SK-N-SH (cell line): ENCODE measurements around the gene MFAP4.

Experiments
- CTCF ChIP-seq: fragments of 200-600 bp; sonication (generic); IDR thresholded peaks from 2 replicates; pipeline ENCODE4 v1.6.1; 2017; ENCODE audit warnings: antibody characterized with exemption, mild to moderate bottlenecking, moderate library complexity
- ELF1 ChIP-seq: IDR thresholded peaks from 2 replicates; pipeline ENCODE4 v1.4.0; 2012
- EP300 ChIP-seq, 2 experiments: IDR thresholded peaks; 2 replicates each; pipeline versions ENCODE4 v1.4.0 to v1.6.1; 2012; ENCODE audit warnings: borderline replicate concordance in 1 of 2, low read depth in 1 of 2, low read length in 1 of 2
- IRF3 ChIP-seq: fragments of 150-350 bp; IDR thresholded peaks from 2 replicates; pipeline ENCODE4 v1.6.1; 2016; ENCODE audit warnings: mild to moderate bottlenecking, low read depth, low read length
- JUND ChIP-seq: IDR thresholded peaks from 2 replicates; pipeline ENCODE4 v1.4.0; 2012
- POLR2AphosphoS5 ChIP-seq: IDR thresholded peaks from 2 replicates; pipeline ENCODE4 v1.6.1; 2012; ENCODE audit warnings: low read depth, low read length
- TEAD4 ChIP-seq: IDR thresholded peaks from 2 replicates; pipeline ENCODE4 v1.4.0; 2012; ENCODE audit warnings: mild to moderate bottlenecking, borderline replicate concordance; ENCODE audit not compliant: insufficient read depth
- TF ChIP-seq, protein P1 (sequence below): IDR thresholded peaks from 2 replicates; pipeline ENCODE4 v1.4.0; 2012; ENCODE audit warnings: low read depth

- TF ChIP-seq POLR2AphosphoS5 = no peak
- TF ChIP-seq CTCF = no peak
- TF ChIP-seq, protein P1, sequence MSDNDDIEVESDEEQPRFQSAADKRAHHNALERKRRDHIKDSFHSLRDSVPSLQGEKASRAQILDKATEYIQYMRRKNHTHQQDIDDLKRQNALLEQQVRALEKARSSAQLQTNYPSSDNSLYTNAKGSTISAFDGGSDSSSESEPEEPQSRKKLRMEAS = no peak
- no peak for TF ChIP-seq JUND
- no peak for TF ChIP-seq IRF3
- no peak for TF ChIP-seq EP300 (IDR thresholded peaks at IDR 0.05; ENCODE audit: borderline replicate concordance in 1 of 2, low read depth in 1 of 2, low read length in 1 of 2)
- TF ChIP-seq TEAD4 = no peak
- TF ChIP-seq ELF1 = no peak
Observed at GRCh38 chr17:19371259-19372010, 15.6 kb downstream of the MFAP4 start.
